WTC11 (cell line): ENCODE measurements around the gene CAPN12. TPM values are rescaled to one million over a fixed set of nuclear protein-coding genes. Genes with fewer than 3 reads are reported as not detected.

ENCODE experiments used
- ATAC-seq: fragments of 200-7000 bp; cut with Tn5 transposase; 2 replicates; pipeline ENCODE4 v1.10.0; 2021; ENCODE audit warnings: mild to moderate bottlenecking, moderate library complexity
- CTCF ChIA-PET: fragments of 300-600 bp; sonication (Branson Sonifier 250); formaldehyde crosslinking; loops from one replicate; lab custom pipeline; 2021; ENCODE audit warnings: antibody characterized with exemption; lab: Charles Lee
- POLR2A ChIA-PET: fragments of 350-600 bp; sonication (Branson Sonifier 250); formaldehyde crosslinking; loops from one replicate; lab custom pipeline; 2021; ENCODE audit warnings: antibody characterized with exemption; lab: Charles Lee
- DNase-seq: peaks from one replicate; pipeline ENCODE4 v3.0.0; 2021; ENCODE audit warnings: low spot score
- H3K27ac Mint-ChIP-seq: 2 replicates; pipeline ENCODE4 v1.8.0; 2021; ENCODE audit warnings: mixed read lengths
- H3K27me3 Mint-ChIP-seq: 2 replicates; pipeline ENCODE4 v1.8.0; 2021; ENCODE audit warnings: low read depth, mild to moderate bottlenecking, moderate library complexity, mixed read lengths
- H3K36me3 Mint-ChIP-seq: 2 replicates; pipeline ENCODE4 v1.8.0; 2021; ENCODE audit warnings: mixed read lengths
- H3K4me1 Mint-ChIP-seq: 2 replicates; pipeline ENCODE4 v1.8.0; 2022; ENCODE audit warnings: mixed read lengths
- H3K4me3 Mint-ChIP-seq: 2 replicates; pipeline ENCODE4 v1.8.0; 2021; ENCODE audit warnings: mild to moderate bottlenecking, moderate library complexity, mixed read lengths
- H3K9me3 Mint-ChIP-seq: 2 replicates; pipeline ENCODE4 v1.8.0; 2021; ENCODE audit warnings: mixed read lengths
- CREB1 ChIP-seq: sonication (generic); formaldehyde crosslinking; IDR thresholded peaks from 2 replicates; pipeline ENCODE4 v1.8.0; 2023; ENCODE audit warnings: mild to moderate bottlenecking, missing genetic modification reagents
- ESRRA ChIP-seq: sonication (generic); formaldehyde crosslinking; IDR thresholded peaks from 2 replicates; pipeline ENCODE4 v1.8.1; 2022; ENCODE audit warnings: mild to moderate bottlenecking, missing genetic modification reagents, borderline replicate concordance
- FOXK1 ChIP-seq: sonication (generic); formaldehyde crosslinking; IDR thresholded peaks from 2 replicates; pipeline ENCODE4 v1.8.0; 2022; ENCODE audit warnings: mild to moderate bottlenecking, moderate library complexity, missing genetic modification reagents
- FOXP1 ChIP-seq: sonication (generic); formaldehyde crosslinking; IDR thresholded peaks from 2 replicates; pipeline ENCODE4 v1.8.0; 2022; ENCODE audit warnings: missing genetic modification reagents, mild to moderate bottlenecking, moderate library complexity, borderline replicate concordance
- MXD4 ChIP-seq: fragments of 250-450 bp; sonication (Bioruptor Pico); IDR thresholded peaks from 2 replicates; pipeline ENCODE4 v1.8.0; 2021; ENCODE audit warnings: mild to moderate bottlenecking, moderate library complexity, borderline replicate concordance
- MYBL2 ChIP-seq: sonication (generic); formaldehyde crosslinking; IDR thresholded peaks from 2 replicates; pipeline ENCODE4 v1.8.1; 2023; ENCODE audit warnings: mild to moderate bottlenecking, moderate library complexity, missing genetic modification reagents
- NFE2L1 ChIP-seq: sonication (generic); formaldehyde crosslinking; IDR thresholded peaks from 2 replicates; pipeline ENCODE4 v1.8.1; 2023; ENCODE audit warnings: missing genetic modification reagents
- NFYB ChIP-seq: sonication (generic); formaldehyde crosslinking; conservative IDR thresholded peaks from 2 replicates; pipeline ENCODE4 v1.8.0; 2022; ENCODE audit warnings: low read depth, missing genetic modification reagents
- NR2C2 ChIP-seq: sonication (generic); formaldehyde crosslinking; IDR thresholded peaks from 2 replicates; pipeline ENCODE4 v1.8.0; 2022; ENCODE audit warnings: mild to moderate bottlenecking, missing genetic modification reagents
- RELA ChIP-seq: sonication (generic); formaldehyde crosslinking; IDR thresholded peaks from 2 replicates; pipeline ENCODE4 v1.8.1; 2022; ENCODE audit warnings: missing genetic modification reagents, mild to moderate bottlenecking, borderline replicate concordance
- RORB ChIP-seq: fragments of 250-450 bp; sonication (Bioruptor Pico); IDR thresholded peaks from 2 replicates; pipeline ENCODE4 v1.9.0; 2021; ENCODE audit warnings: mild to moderate bottlenecking
- SMAD3 ChIP-seq: sonication (generic); formaldehyde crosslinking; IDR thresholded peaks from 2 replicates; pipeline ENCODE4 v1.8.0; 2022; ENCODE audit warnings: missing genetic modification reagents, mild to moderate bottlenecking, borderline replicate concordance
- SMAD4 ChIP-seq: sonication (generic); formaldehyde crosslinking; IDR thresholded peaks from 2 replicates; pipeline ENCODE4 v1.8.0; 2022; ENCODE audit warnings: mild to moderate bottlenecking, missing genetic modification reagents
- SP1 ChIP-seq: sonication (generic); formaldehyde crosslinking; conservative IDR thresholded peaks from 2 replicates; pipeline ENCODE4 v1.8.1; 2022; ENCODE audit warnings: missing genetic modification reagents
- TEAD4 ChIP-seq: sonication (generic); formaldehyde crosslinking; IDR thresholded peaks from 2 replicates; pipeline ENCODE4 v1.8.0; 2022; ENCODE audit warnings: mild to moderate bottlenecking, missing genetic modification reagents
- TP53 ChIP-seq: sonication (generic); formaldehyde crosslinking; IDR thresholded peaks from 2 replicates; pipeline ENCODE4 v1.8.1; 2023; ENCODE audit warnings: mild to moderate bottlenecking, missing genetic modification reagents
- ZNF138 ChIP-seq: sonication (generic); formaldehyde crosslinking; conservative IDR thresholded peaks from 2 replicates; pipeline ENCODE4 v1.8.1; 2022; ENCODE audit warnings: mild to moderate bottlenecking, moderate library complexity, missing genetic modification reagents
- ZNF232 ChIP-seq: sonication (generic); formaldehyde crosslinking; IDR thresholded peaks from 2 replicates; pipeline ENCODE4 v1.8.0; 2022; ENCODE audit warnings: mild to moderate bottlenecking, missing genetic modification reagents
- total RNA-seq: library from RNA; stranded (reverse); gene quantifications from 3 replicates; pipeline ENCODE4 v1.2.3, GENCODE V29; 2021
- TF ChIP-seq, protein P1 (sequence below): sonication (generic); formaldehyde crosslinking; IDR thresholded peaks from 2 replicates; pipeline ENCODE4 v1.8.0; 2022; ENCODE audit warnings: mild to moderate bottlenecking, missing genetic modification reagents
- TF ChIP-seq, protein P2 (sequence below): sonication (generic); formaldehyde crosslinking; IDR thresholded peaks from 2 replicates; pipeline ENCODE4 v1.8.1; 2022; ENCODE audit warnings: mild to moderate bottlenecking, moderate library complexity, missing genetic modification reagents
- TF ChIP-seq, protein P3 (sequence below): sonication (generic); formaldehyde crosslinking; IDR thresholded peaks from 2 replicates; pipeline ENCODE4 v1.8.0; 2023; ENCODE audit warnings: mild to moderate bottlenecking, missing genetic modification reagents
- TF ChIP-seq, protein P4 (sequence below): sonication (generic); formaldehyde crosslinking; IDR thresholded peaks from 2 replicates; pipeline ENCODE4 v1.8.0; 2022; ENCODE audit warnings: mild to moderate bottlenecking, missing genetic modification reagents
- TF ChIP-seq, protein P5 (sequence below): sonication (generic); formaldehyde crosslinking; IDR thresholded peaks from 2 replicates; pipeline ENCODE4 v1.8.1; 2023; ENCODE audit warnings: mild to moderate bottlenecking, missing genetic modification reagents, moderate library complexity
- TF ChIP-seq, protein P6 (sequence below): sonication (generic); formaldehyde crosslinking; IDR thresholded peaks from 2 replicates; pipeline ENCODE4 v1.8.0; 2022; ENCODE audit warnings: mild to moderate bottlenecking, missing genetic modification reagents
- TF ChIP-seq, protein P7 (sequence below): sonication (generic); formaldehyde crosslinking; IDR thresholded peaks from 2 replicates; pipeline ENCODE4 v1.8.0; 2022; ENCODE audit warnings: mild to moderate bottlenecking, missing genetic modification reagents

CAPN12 gene
- total RNA-seq, 1 experiment from 2014 or later: 9.6 TPM

DNA sequence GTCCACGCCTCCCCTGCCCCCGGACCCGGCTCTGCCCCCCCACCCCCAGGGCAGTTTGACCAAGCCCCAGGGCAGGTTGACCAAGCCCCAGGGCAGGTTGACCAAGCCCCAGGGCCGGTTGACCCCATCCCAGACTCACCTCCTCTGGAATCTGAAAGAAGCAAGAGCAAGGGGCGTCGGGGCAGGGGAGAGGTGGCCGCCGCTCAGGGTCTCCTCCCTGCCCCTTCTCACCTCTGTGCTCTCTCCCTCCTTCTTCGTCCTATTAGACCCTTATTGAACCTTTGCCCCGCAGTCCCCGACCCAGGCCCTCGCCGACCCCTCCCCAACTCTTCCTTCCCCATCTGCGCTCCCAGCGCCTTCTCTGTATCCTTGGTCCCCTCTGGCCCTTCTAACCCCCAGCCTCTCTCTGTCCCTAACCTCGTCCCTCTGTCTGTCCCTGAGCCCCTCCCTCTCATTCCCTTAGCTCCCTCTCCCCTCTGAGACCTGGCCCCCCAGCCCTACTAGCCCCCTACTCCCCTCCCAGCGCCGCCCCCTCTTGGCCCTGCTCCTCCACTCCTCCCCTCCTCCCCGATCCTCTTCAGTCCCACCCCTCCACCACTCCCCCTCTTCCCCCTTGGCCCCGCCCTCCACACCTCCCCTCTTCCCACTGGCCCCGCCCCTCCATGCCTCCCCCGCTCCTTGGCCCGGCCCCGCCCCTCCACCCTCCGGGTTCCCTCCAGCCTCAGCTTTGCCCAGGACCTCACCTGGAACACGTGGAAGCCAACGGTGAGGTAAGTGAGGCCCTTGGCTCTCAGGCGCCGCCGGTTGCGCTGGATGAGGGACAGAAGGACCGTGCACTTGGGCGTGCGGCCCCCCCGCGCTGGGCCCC, 7.6 kb downstream of the CAPN12 start:
- Mint-ChIP-seq H3K27me3 (peaks cover 23% of the 10 kb centered on the region), H3K9me3 (peaks cover 3% of the 10 kb centered on the region), H3K36me3 (peaks cover 2% of the 10 kb centered on the region; the same call in 1 of the 2 replicates), H3K27ac (no peak overlapping the region), H3K4me1 (peaks cover 10% of the 10 kb centered on the region), H3K4me3 (peak overlapping the region; percentile 68)
- DNase-seq (peak; percentile 93), ATAC-seq (peak; percentile 46)
- POLR2A ChIA-PET: interaction anchor here (0.8 to 1.3 kb wide), 2 partner anchors 33 to 112 kb away, joined by 3 to 4 read pairs; no protein-coding TSS in a partner anchor
- TF ChIP-seq, protein P1, sequence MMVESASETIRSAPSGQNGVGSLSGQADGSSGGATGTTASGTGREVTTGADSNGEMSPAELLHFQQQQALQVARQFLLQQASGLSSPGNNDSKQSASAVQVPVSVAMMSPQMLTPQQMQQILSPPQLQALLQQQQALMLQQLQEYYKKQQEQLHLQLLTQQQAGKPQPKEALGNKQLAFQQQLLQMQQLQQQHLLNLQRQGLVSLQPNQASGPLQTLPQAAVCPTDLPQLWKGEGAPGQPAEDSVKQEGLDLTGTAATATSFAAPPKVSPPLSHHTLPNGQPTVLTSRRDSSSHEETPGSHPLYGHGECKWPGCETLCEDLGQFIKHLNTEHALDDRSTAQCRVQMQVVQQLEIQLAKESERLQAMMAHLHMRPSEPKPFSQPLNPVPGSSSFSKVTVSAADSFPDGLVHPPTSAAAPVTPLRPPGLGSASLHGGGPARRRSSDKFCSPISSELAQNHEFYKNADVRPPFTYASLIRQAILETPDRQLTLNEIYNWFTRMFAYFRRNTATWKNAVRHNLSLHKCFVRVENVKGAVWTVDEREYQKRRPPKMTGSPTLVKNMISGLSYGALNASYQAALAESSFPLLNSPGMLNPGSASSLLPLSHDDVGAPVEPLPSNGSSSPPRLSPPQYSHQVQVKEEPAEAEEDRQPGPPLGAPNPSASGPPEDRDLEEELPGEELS (CRISPR knock-in tag): peak; percentile 65; the same call in 1 of the 2 replicates
- 0 out of 2 replicates have a peak, but pooled peaks have one; percentile 58 for TF ChIP-seq NR2C2 (CRISPR knock-in tag)
- TF ChIP-seq RELA (CRISPR knock-in tag): 0 out of 2 replicates have a peak, but pooled peaks have one; percentile 22
- TF ChIP-seq SP1 (CRISPR knock-in tag): peak; percentile 68
- TF ChIP-seq RORB (CRISPR knock-in tag): no peak
- TF ChIP-seq, protein P2, sequence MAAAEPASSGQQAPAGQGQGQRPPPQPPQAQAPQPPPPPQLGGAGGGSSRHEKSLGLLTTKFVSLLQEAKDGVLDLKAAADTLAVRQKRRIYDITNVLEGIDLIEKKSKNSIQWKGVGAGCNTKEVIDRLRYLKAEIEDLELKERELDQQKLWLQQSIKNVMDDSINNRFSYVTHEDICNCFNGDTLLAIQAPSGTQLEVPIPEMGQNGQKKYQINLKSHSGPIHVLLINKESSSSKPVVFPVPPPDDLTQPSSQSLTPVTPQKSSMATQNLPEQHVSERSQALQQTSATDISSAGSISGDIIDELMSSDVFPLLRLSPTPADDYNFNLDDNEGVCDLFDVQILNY (CRISPR knock-in tag): peak; percentile 35; the same call in 1 of the 2 replicates
- TF ChIP-seq MXD4 (CRISPR knock-in tag): no peak
- TF ChIP-seq MYBL2: peak; percentile 53; the same call in 1 of the 2 replicates
- no peak for TF ChIP-seq ZNF138 (CRISPR knock-in tag)
- TF ChIP-seq, protein P3, sequence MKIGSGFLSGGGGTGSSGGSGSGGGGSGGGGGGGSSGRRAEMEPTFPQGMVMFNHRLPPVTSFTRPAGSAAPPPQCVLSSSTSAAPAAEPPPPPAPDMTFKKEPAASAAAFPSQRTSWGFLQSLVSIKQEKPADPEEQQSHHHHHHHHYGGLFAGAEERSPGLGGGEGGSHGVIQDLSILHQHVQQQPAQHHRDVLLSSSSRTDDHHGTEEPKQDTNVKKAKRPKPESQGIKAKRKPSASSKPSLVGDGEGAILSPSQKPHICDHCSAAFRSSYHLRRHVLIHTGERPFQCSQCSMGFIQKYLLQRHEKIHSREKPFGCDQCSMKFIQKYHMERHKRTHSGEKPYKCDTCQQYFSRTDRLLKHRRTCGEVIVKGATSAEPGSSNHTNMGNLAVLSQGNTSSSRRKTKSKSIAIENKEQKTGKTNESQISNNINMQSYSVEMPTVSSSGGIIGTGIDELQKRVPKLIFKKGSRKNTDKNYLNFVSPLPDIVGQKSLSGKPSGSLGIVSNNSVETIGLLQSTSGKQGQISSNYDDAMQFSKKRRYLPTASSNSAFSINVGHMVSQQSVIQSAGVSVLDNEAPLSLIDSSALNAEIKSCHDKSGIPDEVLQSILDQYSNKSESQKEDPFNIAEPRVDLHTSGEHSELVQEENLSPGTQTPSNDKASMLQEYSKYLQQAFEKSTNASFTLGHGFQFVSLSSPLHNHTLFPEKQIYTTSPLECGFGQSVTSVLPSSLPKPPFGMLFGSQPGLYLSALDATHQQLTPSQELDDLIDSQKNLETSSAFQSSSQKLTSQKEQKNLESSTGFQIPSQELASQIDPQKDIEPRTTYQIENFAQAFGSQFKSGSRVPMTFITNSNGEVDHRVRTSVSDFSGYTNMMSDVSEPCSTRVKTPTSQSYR (CRISPR knock-in tag): peak; percentile 83
- TF ChIP-seq SMAD3 (CRISPR knock-in tag): peak; percentile 89
- TF ChIP-seq NFE2L1 (CRISPR knock-in tag): peak; percentile 69; the same call in 1 of the 2 replicates
- 0 out of 2 replicates have a peak, but pooled peaks have one; percentile 59 for TF ChIP-seq TEAD4 (CRISPR knock-in tag)
- TF ChIP-seq, protein P4, sequence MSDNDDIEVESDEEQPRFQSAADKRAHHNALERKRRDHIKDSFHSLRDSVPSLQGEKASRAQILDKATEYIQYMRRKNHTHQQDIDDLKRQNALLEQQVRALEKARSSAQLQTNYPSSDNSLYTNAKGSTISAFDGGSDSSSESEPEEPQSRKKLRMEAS (CRISPR knock-in tag): peak; percentile 88; the same call in 1 of the 2 replicates
- TF ChIP-seq ESRRA (CRISPR knock-in tag): 0 out of 2 replicates have a peak, but pooled peaks have one; percentile 59
- TF ChIP-seq, protein P5, sequence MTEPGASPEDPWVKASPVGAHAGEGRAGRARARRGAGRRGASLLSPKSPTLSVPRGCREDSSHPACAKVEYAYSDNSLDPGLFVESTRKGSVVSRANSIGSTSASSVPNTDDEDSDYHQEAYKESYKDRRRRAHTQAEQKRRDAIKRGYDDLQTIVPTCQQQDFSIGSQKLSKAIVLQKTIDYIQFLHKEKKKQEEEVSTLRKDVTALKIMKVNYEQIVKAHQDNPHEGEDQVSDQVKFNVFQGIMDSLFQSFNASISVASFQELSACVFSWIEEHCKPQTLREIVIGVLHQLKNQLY (CRISPR knock-in tag): no peak
- TF ChIP-seq FOXP1 (CRISPR knock-in tag): peak; percentile 70; the same call in 1 of the 2 replicates
- TF ChIP-seq SMAD4 (CRISPR knock-in tag): no peak
- TF ChIP-seq FOXK1 (CRISPR knock-in tag): peak; percentile 62; the same call in 1 of the 2 replicates
- TF ChIP-seq TP53 (CRISPR knock-in tag): peak; percentile 88
- TF ChIP-seq NFYB (CRISPR knock-in tag): no peak
- TF ChIP-seq, protein P6, sequence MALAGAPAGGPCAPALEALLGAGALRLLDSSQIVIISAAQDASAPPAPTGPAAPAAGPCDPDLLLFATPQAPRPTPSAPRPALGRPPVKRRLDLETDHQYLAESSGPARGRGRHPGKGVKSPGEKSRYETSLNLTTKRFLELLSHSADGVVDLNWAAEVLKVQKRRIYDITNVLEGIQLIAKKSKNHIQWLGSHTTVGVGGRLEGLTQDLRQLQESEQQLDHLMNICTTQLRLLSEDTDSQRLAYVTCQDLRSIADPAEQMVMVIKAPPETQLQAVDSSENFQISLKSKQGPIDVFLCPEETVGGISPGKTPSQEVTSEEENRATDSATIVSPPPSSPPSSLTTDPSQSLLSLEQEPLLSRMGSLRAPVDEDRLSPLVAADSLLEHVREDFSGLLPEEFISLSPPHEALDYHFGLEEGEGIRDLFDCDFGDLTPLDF (CRISPR knock-in tag): peak; percentile 83
- 0 out of 2 replicates have a peak, but pooled peaks have one; percentile 42 for TF ChIP-seq CREB1 (CRISPR knock-in tag)
- TF ChIP-seq ZNF232 (CRISPR knock-in tag): 0 out of 2 replicates have a peak, but pooled peaks have one; percentile 62
- TF ChIP-seq, protein P7, sequence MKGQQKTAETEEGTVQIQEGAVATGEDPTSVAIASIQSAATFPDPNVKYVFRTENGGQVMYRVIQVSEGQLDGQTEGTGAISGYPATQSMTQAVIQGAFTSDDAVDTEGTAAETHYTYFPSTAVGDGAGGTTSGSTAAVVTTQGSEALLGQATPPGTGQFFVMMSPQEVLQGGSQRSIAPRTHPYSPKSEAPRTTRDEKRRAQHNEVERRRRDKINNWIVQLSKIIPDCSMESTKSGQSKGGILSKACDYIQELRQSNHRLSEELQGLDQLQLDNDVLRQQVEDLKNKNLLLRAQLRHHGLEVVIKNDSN (CRISPR knock-in tag): peak; percentile 44; the same call in 1 of the 2 replicates
- CTCF ChIA-PET: interaction anchor here (1.1 to 3.5 kb wide), 5 partner anchors 33 to 194 kb away, joined by 3 to 13 read pairs (median 4); partner anchors contain the start of genes ECH1, MRPS12 and SARS2
